GM23248 (cell line): ENCODE measurements around the gene ATG2B. TPM values are rescaled to one million over a fixed set of nuclear protein-coding genes. Genes with fewer than 3 reads are reported as not detected.

Source experiments
- DNase-seq: peaks from one replicate; pipeline ENCODE4 v3.0.0-alpha.2; 2015
- H2AFZ ChIP-seq: fragments of 200-600 bp; sonication (generic); 2 replicates; pipeline ENCODE4 v1.6.1; 2016; ENCODE audit warnings: antibody characterized with exemption
- H3F3A ChIP-seq: fragments of 200-600 bp; sonication (generic); 2 replicates; pipeline ENCODE4 v1.6.1; 2016; ENCODE audit warnings: mild to moderate bottlenecking, antibody characterized with exemption, mixed run types; ENCODE audit not compliant: insufficient read depth
- H3K27ac ChIP-seq: fragments of 200-600 bp; sonication (generic); 2 replicates; pipeline ENCODE4 v1.5.1; 2016; ENCODE audit warnings: mild to moderate bottlenecking
- H3K27me3 ChIP-seq: fragments of 200-600 bp; sonication (generic); replicated peaks from 2 replicates; pipeline ENCODE4 v1.6.1; 2016; ENCODE audit warnings: mild to moderate bottlenecking; ENCODE audit not compliant: insufficient read depth
- H3K36me3 ChIP-seq: fragments of 200-600 bp; sonication (generic); 2 replicates; pipeline ENCODE4 v1.6.1; 2016; ENCODE audit warnings: low read depth, mild to moderate bottlenecking
- H3K4me1 ChIP-seq: fragments of 200-600 bp; sonication (generic); 2 replicates; pipeline ENCODE4 v1.6.1; 2016; ENCODE audit warnings: mild to moderate bottlenecking; ENCODE audit not compliant: insufficient read depth
- H3K4me2 ChIP-seq: fragments of 200-600 bp; sonication (generic); one replicate; pipeline ENCODE4 v1.6.1; 2016; ENCODE audit warnings: mild to moderate bottlenecking; ENCODE audit not compliant: unreplicated experiment
- H3K4me3 ChIP-seq: fragments of 200-600 bp; sonication (generic); 2 replicates; pipeline ENCODE4 v1.5.1; 2016; ENCODE audit warnings: mild to moderate bottlenecking
- H3K79me2 ChIP-seq: fragments of 200-600 bp; sonication (generic); 2 replicates; pipeline ENCODE4 v1.6.1; 2016; ENCODE audit warnings: mild to moderate bottlenecking; ENCODE audit not compliant: insufficient read depth
- H3K9ac ChIP-seq: fragments of 200-600 bp; sonication (generic); 2 replicates; pipeline ENCODE4 v1.6.1; 2016; ENCODE audit warnings: mild to moderate bottlenecking
- H3K9me2 ChIP-seq: fragments of 200-600 bp; sonication (generic); 2 replicates; pipeline ENCODE4 v1.6.1; 2016; ENCODE audit warnings: mixed run types, mild to moderate bottlenecking, moderate library complexity; ENCODE audit not compliant: insufficient read depth
- H3K9me3 ChIP-seq: fragments of 200-600 bp; sonication (generic); one replicate; pipeline ENCODE4 v1.6.1; 2017; ENCODE audit warnings: low read depth
- H4K20me1 ChIP-seq: fragments of 200-600 bp; sonication (generic); 2 replicates; pipeline ENCODE4 v1.6.0; 2016; ENCODE audit not compliant: insufficient read depth
- EZH2 ChIP-seq: fragments of 200-600 bp; sonication (generic); IDR thresholded peaks from 2 replicates; pipeline ENCODE4 v1.6.1; 2018; ENCODE audit warnings: antibody characterized with exemption, mild to moderate bottlenecking; ENCODE audit not compliant: insufficient read depth, poor library complexity, severe bottlenecking
- EZH2phosphoT487 ChIP-seq: fragments of 200-600 bp; sonication (generic); IDR thresholded peaks from 2 replicates; pipeline ENCODE4 v1.6.1; 2018; ENCODE audit warnings: antibody characterized with exemption, moderate library complexity, mild to moderate bottlenecking, low read depth; ENCODE audit not compliant: insufficient read depth
- WGBS, 2 experiments: methylation state at CpG; one replicate each; pipeline ENCODE4 v1.1.6; 2015 to 2017; ENCODE audit warnings: low lambda C conversion rate in 2 of 2, low coverage in 1 of 2; ENCODE audit errors: missing lambda C conversion rate in 2 of 2; 5-methylcytosine and 5-hydroxymethylcytosine counted together
- in situ Hi-C: fragments of 300-500 bp; cut with MboI; formaldehyde crosslinking; loops from 2 replicates; pipeline ENCODE4 v1.15.0; 2020
- polyA plus RNA-seq: library from polyadenylated mRNA; unstranded; fragments of >200 nt; fragmentation: Nextera tagmentation; extraction: Ambion mirVana; gene quantifications from 2 replicates; pipeline ENCODE4 v1.2.1, GENCODE V29; 2016
- total RNA-seq: library from RNA; depleted of rRNA; stranded (reverse); fragments of >200 nt; shearing (Covaris generic); gene quantifications from 2 replicates; pipeline ENCODE4 v1.2.3, GENCODE V29; 2014

ATG2B gene
- total and polyA plus RNA-seq, 2 experiments from 2014 or later = 2.9 to 10.7 TPM

- Histone ChIP-seq H3K4me1 (no peaks in the 10 kb centered on the region), H3F3A (no peaks in the 10 kb centered on the region), H3K9ac (no peak overlapping the region), H3K9me3 (no peaks in the 10 kb centered on the region), H4K20me1 (no peaks in the 10 kb centered on the region), H2AFZ (no peak overlapping the region), H3K9me2 (no peaks in the 10 kb centered on the region), H3K36me3 (no peaks in the 10 kb centered on the region), H3K79me2 (no peaks in the 10 kb centered on the region), H3K4me3 (no peak overlapping the region), H3K27me3 (no peaks in the 10 kb centered on the region; the same call in 1 of the 2 replicates), H3K27ac (no peak overlapping the region), H3K4me2 (no peak overlapping the region)
- in situ Hi-C loops = no loop called here
- no peak for DNase-seq
- TF ChIP-seq EZH2phosphoT487 = no peak
- no peak for TF ChIP-seq EZH2
- WGBS, 2 experiments = 68 to 76% methylated on average over 12 of the region's 12 CpGs
Measured at GRCh38 chr14:96408608-96409007, 45.5 kb upstream of the ATG2B start.

- no peaks in the 10 kb centered on the region for H3K36me3 ChIP-seq
- in situ Hi-C loops = no loop called here
- H3K4me2 ChIP-seq = no peak overlapping the region
Measured at GRCh38 chr14:96407935-96408570, 44.9 kb upstream of the ATG2B start.

DNA sequence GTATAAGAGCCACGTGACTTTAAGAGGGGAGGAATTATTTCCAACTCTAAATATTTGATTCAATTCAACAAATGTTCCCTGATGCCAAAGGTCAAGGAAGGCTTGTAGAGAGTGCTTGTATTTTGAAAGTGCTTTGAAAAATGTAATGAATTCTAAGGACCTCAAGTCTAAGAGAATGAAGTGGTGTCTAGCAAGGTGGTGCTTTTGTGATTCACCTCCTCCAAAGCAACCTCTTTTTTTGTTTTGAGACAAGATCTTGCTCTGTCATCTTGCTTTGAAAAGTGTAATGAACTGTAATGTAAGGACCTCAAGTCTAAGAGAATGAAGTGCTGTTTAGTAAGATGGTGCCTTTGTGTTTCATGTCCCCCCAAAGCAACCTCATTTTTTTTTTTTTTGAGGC, 42.5 kb upstream of the ATG2B start:
- in situ Hi-C loops = no loop called here
- 57 to 65% methylated on average over 1 of the region's 1 CpG for WGBS, 2 experiments
- no peak for DNase-seq
- Histone ChIP-seq H2AFZ (no peak overlapping the region), H3K4me1 (no peaks in the 10 kb centered on the region), H3K79me2 (no peaks in the 10 kb centered on the region), H3K9me3 (no peaks in the 10 kb centered on the region), H3K4me2 (no peak overlapping the region), H3K27ac (no peak overlapping the region), H3K36me3 (no peaks in the 10 kb centered on the region), H3K27me3 (no peaks in the 10 kb centered on the region; the same call in 1 of the 2 replicates), H3K9me2 (no peaks in the 10 kb centered on the region), H3K9ac (no peak overlapping the region), H3F3A (no peaks in the 10 kb centered on the region), H4K20me1 (no peaks in the 10 kb centered on the region), H3K4me3 (no peak overlapping the region)
- TF ChIP-seq EZH2phosphoT487 (no peak), EZH2 (no peak)

More at GRCh38 chr14:96407935-96408570, 44.9 kb upstream of the ATG2B start:
- Histone ChIP-seq H3K9me3 (no peaks in the 10 kb centered on the region), H4K20me1 (no peaks in the 10 kb centered on the region), H3K4me3 (no peak overlapping the region), H3K79me2 (no peaks in the 10 kb centered on the region), H3K9me2 (no peaks in the 10 kb centered on the region), H3K9ac (no peak overlapping the region), H3K27me3 (no peaks in the 10 kb centered on the region; the same call in 1 of the 2 replicates), H3K4me1 (no peaks in the 10 kb centered on the region), H2AFZ (no peak overlapping the region), H3K27ac (no peak overlapping the region), H3F3A (no peaks in the 10 kb centered on the region)
- 25 to 41% methylated on average over 3 of the region's 3 CpGs for WGBS, 2 experiments
- TF ChIP-seq EZH2 (no peak), EZH2phosphoT487 (no peak)
- no peak for DNase-seq

DNA sequence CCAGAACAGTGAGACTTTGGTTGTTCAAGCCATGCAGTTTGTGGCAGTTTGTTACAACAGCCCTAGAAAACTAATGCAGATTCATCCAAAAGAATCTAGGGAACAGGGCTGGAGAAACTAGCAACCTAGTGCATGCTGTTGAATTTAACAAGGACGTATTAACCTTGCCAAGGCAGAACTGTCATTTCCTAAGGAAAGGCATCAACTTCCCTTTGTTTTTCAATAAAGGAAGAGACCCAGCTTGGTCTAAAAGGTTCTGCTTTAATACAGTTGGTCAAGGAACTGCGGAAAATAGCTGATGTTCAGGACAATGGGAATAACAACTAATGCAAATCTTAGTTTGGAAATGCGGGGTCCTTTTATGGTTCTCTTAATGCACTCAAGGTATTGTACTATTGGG, 40.3 kb upstream of the ATG2B start:
- Histone ChIP-seq H3K79me2 (no peaks in the 10 kb centered on the region), H3K27me3 (no peaks in the 10 kb centered on the region; the same call in 1 of the 2 replicates), H3K9me2 (no peaks in the 10 kb centered on the region), H3F3A (no peaks in the 10 kb centered on the region), H4K20me1 (no peaks in the 10 kb centered on the region), H3K9ac (no peak overlapping the region), H3K36me3 (no peaks in the 10 kb centered on the region), H3K4me2 (no peak overlapping the region), H3K4me3 (no peak overlapping the region), H3K4me1 (no peaks in the 10 kb centered on the region), H3K27ac (no peak overlapping the region), H2AFZ (no peak overlapping the region), H3K9me3 (no peaks in the 10 kb centered on the region)
- in situ Hi-C loops = no loop called here
- 53 to 54% methylated on average over 3 of the region's 3 CpGs for WGBS, 2 experiments
- TF ChIP-seq EZH2 (no peak), EZH2phosphoT487 (no peak)
- no peak for DNase-seq
